PC-3 (cell line): ENCODE results near the gene KAT6B. TPM values are rescaled to one million over a fixed set of nuclear protein-coding genes. Genes with fewer than 3 reads are reported as not detected.

ENCODE experiments used
- ATAC-seq: fragments of 200-7000 bp; cut with Tn5 transposase; 2 replicates; pipeline ENCODE4 v1.9.1; 2020; ENCODE audit warnings: mild to moderate bottlenecking, moderate library complexity
- BruUV-seq: library from RNA; stranded (reverse); fragments of 400-500 nt; replicated peaks from 2 replicates; lab custom pipeline; 2021; lab: Mats Ljungman, UMichigan
- CTCF ChIA-PET: fragments of 300-600 bp; sonication (Branson Sonifier 250); formaldehyde crosslinking; loops from one replicate; lab custom pipeline; 2022; ENCODE audit warnings: antibody characterized with exemption; lab: Charles Lee
- POLR2A ChIA-PET: fragments of 300-600 bp; sonication (Branson Sonifier 250); formaldehyde crosslinking; loops from one replicate; lab custom pipeline; 2022; ENCODE audit warnings: antibody characterized with exemption; ENCODE audit not compliant: unreplicated experiment; lab: Charles Lee
- DNase-seq: peaks from one replicate; pipeline ENCODE4 v3.0.0-alpha.2; 2015
- H2AFZ ChIP-seq: fragments of 300-600 bp; sonication (generic); 2 replicates; pipeline ENCODE4 v1.6.0; 2016; ENCODE audit warnings: antibody characterized with exemption, low read length
- H3F3A ChIP-seq: fragments of 300-600 bp; sonication (generic); one replicate; pipeline ENCODE4 v1.6.0; 2017; ENCODE audit warnings: antibody characterized with exemption, low read length, control low read depth, mild to moderate bottlenecking; ENCODE audit not compliant: unreplicated experiment
- H3K27ac ChIP-seq: fragments of 300-600 bp; sonication (generic); 2 replicates; pipeline ENCODE4 v1.5.1; 2016; ENCODE audit warnings: mild to moderate bottlenecking, low read length
- H3K27me3 ChIP-seq: fragments of 300-600 bp; sonication (generic); 2 replicates; pipeline ENCODE4 v1.6.1; 2016; ENCODE audit warnings: low read length, mixed read lengths
- H3K36me3 ChIP-seq: fragments of 300-600 bp; sonication (generic); 2 replicates; pipeline ENCODE4 v1.6.1; 2016; ENCODE audit warnings: low read depth, mixed run types, low read length, mixed read lengths
- H3K4me1 ChIP-seq: fragments of 300-600 bp; sonication (generic); 2 replicates; pipeline ENCODE4 v1.5.1; 2016; ENCODE audit warnings: low read length; ENCODE audit not compliant: insufficient read depth
- H3K4me2 ChIP-seq: fragments of 300-600 bp; sonication (generic); 2 replicates; pipeline ENCODE4 v1.6.0; 2016; ENCODE audit warnings: low read length
- H3K4me3 ChIP-seq: fragments of 300-600 bp; sonication (generic); 2 replicates; pipeline ENCODE4 v1.5.1; 2016; ENCODE audit warnings: mild to moderate bottlenecking, low read length, mixed read lengths
- H3K79me2 ChIP-seq: fragments of 300-600 bp; sonication (generic); 2 replicates; pipeline ENCODE4 v1.6.1; 2017; ENCODE audit warnings: low read length, mixed read lengths
- H3K9ac ChIP-seq: fragments of 300-600 bp; sonication (generic); 2 replicates; pipeline ENCODE4 v1.6.0; 2016; ENCODE audit warnings: mild to moderate bottlenecking, low read length
- H3K9me2 ChIP-seq: fragments of 300-600 bp; sonication (generic); replicated peaks from 2 replicates; pipeline ENCODE4 v1.6.1; 2016; ENCODE audit warnings: mixed run types, low read length, mixed read lengths
- H3K9me3 ChIP-seq: fragments of 300-600 bp; sonication (generic); 2 replicates; pipeline ENCODE4 v1.6.1; 2016; ENCODE audit warnings: low read length, mixed read lengths
- H4K20me1 ChIP-seq: fragments of 300-600 bp; sonication (generic); 2 replicates; pipeline ENCODE4 v1.6.1; 2016; ENCODE audit warnings: low read length, mixed read lengths
- CTCF ChIP-seq: fragments of 300-600 bp; sonication (generic); conservative IDR thresholded peaks from 2 replicates; pipeline ENCODE4 v1.5.1; 2017; ENCODE audit warnings: antibody characterized with exemption, low read depth, mild to moderate bottlenecking, low read length
- EZH2 ChIP-seq: fragments of 300-600 bp; sonication (generic); IDR thresholded peaks from one replicate; pipeline ENCODE4 v1.6.1; 2017; ENCODE audit warnings: antibody characterized with exemption, mild to moderate bottlenecking, low read length; ENCODE audit not compliant: unreplicated experiment
- EZH2phosphoT487 ChIP-seq: fragments of 300-600 bp; sonication (generic); IDR thresholded peaks from 2 replicates; pipeline ENCODE4 v1.6.1; 2018; ENCODE audit warnings: mild to moderate bottlenecking, antibody characterized with exemption, low read length, borderline replicate concordance
- intact Hi-C: fragments of 100-400 bp; cut with micrococcal nuclease; formaldehyde crosslinking; loops from 2 replicates; pipeline ENCODE4 v1.9.0; 2023
- total RNA-seq: library from RNA; depleted of rRNA; stranded (reverse); fragments of >200 nt; gene quantifications from 2 replicates; pipeline ENCODE4 v1.2.3, GENCODE V29; 2014

The KAT6B gene
- total RNA-seq, 1 experiment from 2014 or later: 94.5 TPM

GRCh38 chr10:74831518-74832120 is 5.2 kb downstream of the KAT6B start:
- H3K36me3 ChIP-seq: peaks cover 11% of the 10 kb centered on the region
- H3K9ac ChIP-seq: no peak overlapping the region
- no peak overlapping the region for H3K4me3 ChIP-seq
- CTCF ChIA-PET: interaction anchor here (0.6 kb wide), 1 partner anchor 409 kb away, joined by 8 read pairs; no protein-coding TSS in a partner anchor
- no peak overlapping the region for H3K27ac ChIP-seq
- TSS peak; percentile 2 for BruUV-seq
- H3K4me1 ChIP-seq: peaks cover 51% of the 10 kb centered on the region
- ATAC-seq: no peak
- H3K9me3 ChIP-seq: no peaks in the 10 kb centered on the region
- H2AFZ ChIP-seq: no peak overlapping the region
- no peaks in the 10 kb centered on the region for H3K9me2 ChIP-seq
- intact Hi-C loops: no loop called here
- H3F3A ChIP-seq: peaks cover 7% of the 10 kb centered on the region
- H3K27me3 ChIP-seq: no peaks in the 10 kb centered on the region
- POLR2A ChIA-PET: interaction anchor here (0.6 kb wide), 2 partner anchors 9 to 303 kb away, joined by 3 to 4 read pairs; no protein-coding TSS in a partner anchor
- TF ChIP-seq CTCF (no peak), EZH2phosphoT487 (no peak), EZH2 (no peak)
- H3K79me2 ChIP-seq: peaks cover 94% of the 10 kb centered on the region
- H4K20me1 ChIP-seq: peaks cover 63% of the 10 kb centered on the region
- no peak for DNase-seq
- no peak overlapping the region for H3K4me2 ChIP-seq

- CTCF ChIA-PET: no interaction called here
- Histone ChIP-seq H3K9me3 (no peaks in the 10 kb centered on the region), H3K9ac (no peak overlapping the region), H3K36me3 (peaks cover 22% of the 10 kb centered on the region; the same call in 1 of the 2 replicates), H3K4me3 (no peak overlapping the region), H3K4me2 (no peak overlapping the region), H3K9me2 (no peaks in the 10 kb centered on the region), H3F3A (peaks cover 7% of the 10 kb centered on the region), H2AFZ (no peak overlapping the region), H3K27me3 (no peaks in the 10 kb centered on the region), H4K20me1 (peaks cover 61% of the 10 kb centered on the region), H3K4me1 (peaks cover 38% of the 10 kb centered on the region), H3K79me2 (peaks cover 94% of the 10 kb centered on the region), H3K27ac (no peak overlapping the region)
- no TSS peak for BruUV-seq
- POLR2A ChIA-PET: no interaction called here
- intact Hi-C loops: no loop called here
- no peak for ATAC-seq
- TF ChIP-seq EZH2 (no peak), EZH2phosphoT487 (no peak), CTCF (no peak)
- DNase-seq: no peak
These were observed 9.6 kb downstream of the KAT6B start for GRCh38 chr10:74835963-74836362.

GRCh38 chr10:74836877-74837276 is 10.5 kb downstream of the KAT6B start:
- Histone ChIP-seq H3K4me1 (peaks cover 29% of the 10 kb centered on the region), H3K4me2 (no peak overlapping the region), H3K36me3 (peaks cover 26% of the 10 kb centered on the region; the same call in 1 of the 2 replicates), H3K27me3 (no peaks in the 10 kb centered on the region), H4K20me1 (peaks cover 55% of the 10 kb centered on the region), H3K9me3 (no peaks in the 10 kb centered on the region), H3K4me3 (no peak overlapping the region), H3K27ac (no peak overlapping the region), H3K79me2 (peaks cover 92% of the 10 kb centered on the region), H3K9me2 (no peaks in the 10 kb centered on the region), H2AFZ (no peak overlapping the region), H3F3A (peaks cover 7% of the 10 kb centered on the region), H3K9ac (no peak overlapping the region)
- DNase-seq: no peak
- ChIA-PET CTCF (no interaction called here), POLR2A (no interaction called here)
- intact Hi-C loops: no loop called here
- no peak for TF ChIP-seq EZH2phosphoT487
- no peak for TF ChIP-seq CTCF
- TF ChIP-seq EZH2: no peak
- no TSS peak for BruUV-seq
- no peak for ATAC-seq
